NCI-H460 (cell line): ENCODE results near the gene BMPR1A. TPM values are rescaled to one million over a fixed set of nuclear protein-coding genes. Genes with fewer than 3 reads are reported as not detected.
A peak's percentile ranks its signal among the peaks of the same experiment; 100 is the strongest.
"Not testable (repeated sequence)": the region's sequence is repeated elsewhere in the genome, so short reads cannot be mapped to it uniquely, and the experiment has no call there.

Experiments used
- DNase-seq: peaks from one replicate; pipeline ENCODE4 v3.0.0-alpha.2; 2016; ENCODE audit warnings: low read depth; ENCODE audit errors: extremely low read depth
- small RNA-seq, 2 experiments: library from RNA; depleted of rRNA; stranded (forward); fragments of <200 nt; gene quantifications; one replicate each; pipeline ENCODE3, GENCODE V24; 2014
- total RNA-seq: library from RNA; depleted of rRNA; stranded (reverse); fragments of >200 nt; shearing (Covaris generic); gene quantifications from 2 replicates; pipeline ENCODE4 v1.2.3, GENCODE V29; 2014; rRNA removed

Gene BMPR1A
- total RNA-seq, 1 experiment from 2014 or later, result 31.6 TPM

GRCh38 chr10:86979296-86979818 is 222.9 kb downstream of the BMPR1A start:
- DNase-seq, result no peak

GRCh38 chr10:86979977-86980448 is 223.6 kb downstream of the BMPR1A start:
- peak; percentile 23 for DNase-seq

- not testable (repeated sequence) for DNase-seq
These were observed 224.6 kb downstream of the BMPR1A start for GRCh38 chr10:86981020-86981419.

- DNase-seq, result no peak
These were observed 225.3 kb downstream of the BMPR1A start for GRCh38 chr10:86981716-86982115.

Small RNAs within 50 kb of the gene (small RNA-seq; reads per million reads assigned to genes)
- gene RNU1-19P, result 0.04 to 0.06 reads per million in 2 experiments

Other genes with a start within 250 kb of the BMPR1A start
- gene WAPL, start 234.8 kb upstream of the BMPR1A start, total RNA-seq, result 47.3 and 48.1 TPM in 2 replicates
- not detected in 2 replicates for gene OPN4, start 102.1 kb upstream of the BMPR1A start, total RNA-seq
- 0.15 and 0.17 TPM in 2 replicates for gene LDB3, start 88.1 kb upstream of the BMPR1A start, total RNA-seq
- 0.37 and 0.40 TPM in 2 replicates for gene MMRN2, start 201.0 kb downstream of the BMPR1A start, total RNA-seq
- gene SNCG, start 202.0 kb downstream of the BMPR1A start, total RNA-seq, result 14.6 and 18.9 TPM in 2 replicates
- not detected in 2 replicates for gene ADIRF, start 211.9 kb downstream of the BMPR1A start, total RNA-seq